HepG2 (cell line): ENCODE measurements around the gene RALB. TPM values are rescaled to one million over a fixed set of nuclear protein-coding genes. Genes with fewer than 3 reads are reported as not detected.
A peak's percentile ranks its signal among the peaks of the same experiment; 100 is the strongest.

ENCODE experiments used
- ATAC-seq: fragments of 200-7000 bp; cut with Tn5 transposase; 3 replicates; pipeline ENCODE4 v1.9.1; 2020; ENCODE audit warnings: mild to moderate bottlenecking, moderate library complexity
- BruUV-seq: library from RNA; stranded (reverse); fragments of 400-500 nt; replicated peaks from 2 replicates; lab custom pipeline; 2021; lab: Mats Ljungman, UMichigan
- CTCF ChIA-PET: fragments of 300-600 bp; formaldehyde crosslinking; extraction: SDS; loops from one replicate; lab custom pipeline; 2021; ENCODE audit warnings: low total read pairs, inconsistent platforms, low intra/inter-chr PET ratio; lab: Yijun Ruan, JAX
- POLR2A ChIA-PET: fragments of 350-600 bp; sonication (Branson Sonifier 250); formaldehyde crosslinking; loops from one replicate; lab custom pipeline; 2020; ENCODE audit warnings: antibody characterized with exemption, inconsistent platforms; lab: Yijun Ruan, JAX
- DNase-seq: peaks from one replicate; pipeline ENCODE4 v3.0.0-alpha.2; 2015; ENCODE audit warnings: low spot score
- FAIRE-seq: peaks from 3 replicates; lab custom pipeline; 2011; peaks lifted over from hg19 to GRCh38; lab: Jason Lieb, UNC
- H2AFZ ChIP-seq: one replicate; pipeline ENCODE4 v1.6.1; 2011; ENCODE audit warnings: low read length, inconsistent platforms
- H3K27ac ChIP-seq: fragments of 300-600 bp; 3 replicates; pipeline ENCODE4 v1.8.0; 2011; ENCODE audit warnings: mixed run types, mild to moderate bottlenecking, mixed read lengths, low read length, inconsistent platforms; ENCODE audit not compliant: insufficient read depth; ENCODE audit errors: extremely low read length
- H3K27me3 ChIP-seq, 2 experiments: fragments of 200-600 bp in 1 of 2; 2 replicates in 1 of 2; 3 replicates in 1 of 2; pipeline versions ENCODE4 v1.6.0 to v1.8.0; 2011; ENCODE audit warnings: low read length in 2 of 2, mild to moderate bottlenecking in 2 of 2, moderate library complexity in 2 of 2, inconsistent platforms in 1 of 2; ENCODE audit not compliant: insufficient read depth in 2 of 2, control insufficient read depth in 1 of 2
- H3K36me3 ChIP-seq, 2 experiments: fragments of 200-600 bp in 1 of 2; replicated peaks in 1 of 2; 2 replicates in 1 of 2; 3 replicates in 1 of 2; pipeline versions ENCODE4 v1.5.1 to v1.8.0; 2011; ENCODE audit warnings: low read length in 2 of 2, inconsistent platforms in 1 of 2; ENCODE audit not compliant: insufficient read depth in 2 of 2, control insufficient read depth in 1 of 2
- H3K4me1 ChIP-seq: 2 replicates; pipeline ENCODE4 v1.5.1; 2012; ENCODE audit warnings: low read length, inconsistent platforms; ENCODE audit not compliant: insufficient read depth
- H3K4me2 ChIP-seq: 2 replicates; pipeline ENCODE4 v1.6.0; 2011; ENCODE audit warnings: low read depth, low read length, inconsistent platforms
- H3K4me3 ChIP-seq, 3 experiments: fragments of 200-600 bp in 1 of 3; sonication (generic), shearing (Covaris generic) in 1 of 3; replicated peaks in 1 of 3; 2 replicates each; pipeline ENCODE4 v1.5.1; 2011 to 2016; ENCODE audit warnings: low read length in 3 of 3, inconsistent platforms in 2 of 3, low read depth in 2 of 3, mild to moderate bottlenecking in 2 of 3, control low read depth in 1 of 3, mixed read lengths in 1 of 3; ENCODE audit not compliant: insufficient read depth in 1 of 3
- H3K79me2 ChIP-seq: one replicate; pipeline ENCODE4 v1.6.1; 2011; ENCODE audit warnings: low read length, inconsistent platforms; ENCODE audit not compliant: insufficient read depth
- H3K9ac ChIP-seq: 2 replicates; pipeline ENCODE4 v1.6.0; 2011; ENCODE audit warnings: mild to moderate bottlenecking, low read depth, low read length, inconsistent platforms; ENCODE audit not compliant: insufficient read depth
- H3K9me3 ChIP-seq: 2 replicates; pipeline ENCODE4 v1.5.1; 2012; ENCODE audit warnings: mild to moderate bottlenecking, low read length
- H4K20me1 ChIP-seq: 2 replicates; pipeline ENCODE4 v1.6.0; 2011; ENCODE audit warnings: inconsistent platforms, mild to moderate bottlenecking, low read length, moderate library complexity; ENCODE audit not compliant: insufficient read depth
- ATF7 ChIP-seq, 2 experiments: fragments of 450-650 bp in 1 of 2; sonication (generic) in 1 of 2; formaldehyde crosslinking in 1 of 2; IDR thresholded peaks; 2 replicates each; pipeline versions ENCODE4 v1.4.0 to v1.6.1; 2016 to 2020; ENCODE audit warnings: antibody characterized with exemption in 1 of 2, mild to moderate bottlenecking in 1 of 2, missing genetic modification reagents in 1 of 2
- ATM ChIP-seq: fragments of 450-650 bp; IDR thresholded peaks from 2 replicates; pipeline ENCODE4 v1.7.1; 2017; ENCODE audit warnings: mild to moderate bottlenecking, borderline replicate concordance
- FOXK2 ChIP-seq: fragments of 450-650 bp; IDR thresholded peaks from 2 replicates; pipeline ENCODE4 v1.6.1; 2016
- GZF1 ChIP-seq: sonication (generic); formaldehyde crosslinking; IDR thresholded peaks from 2 replicates; pipeline ENCODE4 v1.5.1; 2020; ENCODE audit warnings: mild to moderate bottlenecking, missing genetic modification reagents
- NFE2L2 ChIP-seq: fragments of 150-350 bp; IDR thresholded peaks from 2 replicates; pipeline ENCODE4 v1.6.1; 2014; ENCODE audit warnings: low read length
- PHB2 ChIP-seq: fragments of 450-650 bp; IDR thresholded peaks from 2 replicates; pipeline ENCODE4 v1.6.1; 2018; ENCODE audit not compliant: partially characterized antibody
- TCF12 ChIP-seq, 2 experiments: fragments of 450-650 bp in 1 of 2; sonication (generic) in 1 of 2; formaldehyde crosslinking in 1 of 2; IDR thresholded peaks; 2 replicates each; pipeline versions ENCODE4 v1.6.1 to v1.8.0; 2017 to 2022; ENCODE audit warnings: antibody characterized with exemption in 1 of 2, mild to moderate bottlenecking in 1 of 2, missing genetic modification reagents in 1 of 2, moderate library complexity in 1 of 2
- ZKSCAN1 ChIP-seq: fragments of 150-350 bp; IDR thresholded peaks from 2 replicates; pipeline ENCODE4 v1.6.1; 2014; ENCODE audit warnings: low read length
- ZNF24 ChIP-seq: fragments of 450-650 bp; IDR thresholded peaks from 2 replicates; pipeline ENCODE4 v1.6.1; 2017; ENCODE audit warnings: antibody characterized with exemption, mild to moderate bottlenecking
- ZNF563 ChIP-seq: sonication (generic); formaldehyde crosslinking; IDR thresholded peaks from 2 replicates; pipeline ENCODE4 v1.8.0; 2022; ENCODE audit warnings: mild to moderate bottlenecking, moderate library complexity, missing genetic modification reagents
- ZNF569 ChIP-seq: sonication (generic); formaldehyde crosslinking; IDR thresholded peaks from 2 replicates; pipeline ENCODE4 v1.5.0; 2020; ENCODE audit warnings: mild to moderate bottlenecking, missing genetic modification reagents, moderate library complexity, borderline replicate concordance
- ZNF616 ChIP-seq: sonication (generic); formaldehyde crosslinking; IDR thresholded peaks from 2 replicates; pipeline ENCODE4 v1.5.0; 2020; ENCODE audit warnings: low read depth, mild to moderate bottlenecking, missing genetic modification reagents
- ZNF672 ChIP-seq: sonication (generic); formaldehyde crosslinking; IDR thresholded peaks from 2 replicates; pipeline ENCODE4 v1.8.1; 2022; ENCODE audit warnings: missing genetic modification reagents
- WGBS: methylation state at CpG from one replicate; pipeline ENCODE4 v1.1.6; 2017; ENCODE audit warnings: low lambda C conversion rate; 5-methylcytosine and 5-hydroxymethylcytosine counted together
- in situ Hi-C: cut with HindIII; loops from 2 replicates; pipeline ENCODE4 v1.10.0; 2017; ENCODE audit warnings: low pct_unique_long_range_greater_than_20kb; ENCODE audit not compliant: extremely low pct_ligation_motif_present
- intact Hi-C: fragments of 100-400 bp; cut with micrococcal nuclease; formaldehyde crosslinking; loops from one replicate; pipeline ENCODE4 v1.10.0; 2022; ENCODE audit not compliant: unreplicated experiment
- polyA plus RNA-seq, 8 experiments: library from polyadenylated mRNA; depleted of rRNA in 3 of 8; stranded (reverse) in 7 of 8; unstranded in 1 of 8; fragments of >200 nt; fragmentation: Illumina TruSeq in 4 of 8; extraction: Trizol in 4 of 8; gene quantifications; 2 replicates each; pipeline versions ENCODE4 v1.2.1 to v1.2.3, GENCODE V29; 2011 to 2016; ENCODE audit warnings: low read depth in 4 of 8, missing spikeins in 1 of 8, mixed read lengths in 1 of 8; ENCODE audit not compliant: insufficient read depth in 1 of 8
- total RNA-seq, 5 experiments: library from RNA; depleted of rRNA; stranded (reverse); fragments of >200 nt; fragmentation: Illumina TruSeq; extraction: Trizol; gene quantifications; 2 replicates each; pipeline ENCODE4 v1.2.3, GENCODE V29; 2016; ENCODE audit warnings: low read depth in 1 of 5
- TF ChIP-seq, protein P1 (sequence below): sonication (generic); formaldehyde crosslinking; IDR thresholded peaks from 2 replicates; pipeline ENCODE4 v1.4.0; 2020; ENCODE audit warnings: missing genetic modification reagents
- TF ChIP-seq, protein P2 (sequence below): IDR thresholded peaks from 2 replicates; pipeline ENCODE4 v1.6.1; 2016
- TF ChIP-seq, protein P3 (sequence below): sonication (generic); formaldehyde crosslinking; IDR thresholded peaks from 2 replicates; pipeline ENCODE4 v1.4.0; 2020; ENCODE audit warnings: mild to moderate bottlenecking, missing genetic modification reagents
- TF ChIP-seq, protein P4 (sequence below): sonication (generic); formaldehyde crosslinking; conservative IDR thresholded peaks from 2 replicates; pipeline ENCODE4 v1.8.0; 2022; ENCODE audit warnings: low read depth, missing genetic modification reagents
- TF ChIP-seq, protein P5 (sequence below): sonication (generic); formaldehyde crosslinking; IDR thresholded peaks from 2 replicates; pipeline ENCODE4 v1.4.0; 2020; ENCODE audit warnings: missing genetic modification reagents, borderline replicate concordance

The RALB gene
- total and polyA plus RNA-seq, 2 of the 13 experiments (the other 11 are each of a cell fraction or from before 2014, with no cell fraction given), result 37.8 to 43.2 TPM

DNA sequence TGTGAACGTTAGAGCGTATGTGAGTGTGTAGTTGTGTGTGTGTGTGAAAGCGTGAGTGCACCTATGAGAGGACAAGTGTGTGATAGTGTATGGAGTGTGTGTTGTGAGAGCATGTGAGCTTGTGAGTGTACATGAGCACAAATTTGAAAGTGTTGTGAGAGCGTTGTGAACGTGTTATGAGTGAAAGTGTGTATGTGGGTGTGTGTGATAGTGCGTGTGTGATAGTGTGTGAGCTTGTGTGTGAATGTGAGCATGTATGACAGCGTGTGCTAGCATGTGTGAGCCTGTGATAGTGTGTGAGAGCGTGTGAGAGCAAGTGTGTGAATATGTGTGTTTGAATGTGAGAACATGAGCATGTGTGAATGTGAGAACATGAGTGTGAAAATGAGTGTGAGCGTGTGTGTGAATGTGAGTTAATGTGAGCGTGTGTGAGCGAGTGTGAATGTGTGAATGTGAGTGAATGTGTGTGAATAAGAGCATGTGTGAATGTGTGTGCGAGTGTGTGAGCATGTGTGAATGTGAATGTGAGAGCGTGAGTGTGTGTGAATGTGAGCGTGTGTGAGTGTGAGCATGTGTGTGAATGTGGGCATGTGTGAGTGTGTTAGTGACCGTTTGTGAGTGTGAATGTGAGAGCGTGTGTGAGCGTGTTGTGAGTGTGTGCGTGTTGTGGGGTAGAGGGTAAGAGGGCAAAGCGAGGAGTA, 25.0 kb downstream of the RALB start:
- in situ Hi-C loops, result no loop called here
- Histone ChIP-seq H3K9me3 (peaks cover 10% of the 10 kb centered on the region), H4K20me1 (no peaks in the 10 kb centered on the region), H3K27ac (no peak overlapping the region), H3K4me1 (peaks cover 38% of the 10 kb centered on the region), H3K27me3 (no peaks in the 10 kb centered on the region), H3K79me2 (peaks cover 23% of the 10 kb centered on the region), H3K9ac (no peak overlapping the region), H3K4me3 (no peak overlapping the region), H3K4me2 (no peak overlapping the region), H3K36me3 (peaks cover 8 to 13% of the 10 kb centered on the region in 2 experiments; a peak in 4 of 5 replicates), H2AFZ (no peak overlapping the region)
- intact Hi-C loops, result no loop called here
- DNase-seq, result no peak
- peak; percentile 28 for FAIRE-seq
- no peak for ATAC-seq
- no TSS peak for BruUV-seq
- ChIA-PET CTCF (no interaction called here), POLR2A (no interaction called here)
- 91% methylated on average over 19 of the region's 19 CpGs for WGBS
- TF ChIP-seq FOXK2 (peak; percentile 4; the same call in 1 of the 2 replicates), ZNF672 (CRISPR knock-in tag) (0 out of 2 replicates have a peak, but pooled peaks have one; percentile 34), ZNF24 (no peak), ZKSCAN1 (no peak), GZF1 (no peak), NFE2L2 (no peak), ATM (no peak), ATF7 (IDR thresholded peaks at IDR 0.05) (peak; percentile 5; the same call in 1 of the 2 replicates), ATF7 (CRISPR knock-in tag; IDR thresholded peaks at IDR 0.05) (no peak), ZNF616 (CRISPR knock-in tag) (no peak), ZNF569 (no peak), PHB2 (peak; percentile 11), ZNF563 (CRISPR knock-in tag) (no peak), TCF12 (IDR thresholded peaks at IDR 0.05) (no peak), TCF12 (CRISPR knock-in tag; IDR thresholded peaks at IDR 0.05) (no peak)
- TF ChIP-seq, protein P1, sequence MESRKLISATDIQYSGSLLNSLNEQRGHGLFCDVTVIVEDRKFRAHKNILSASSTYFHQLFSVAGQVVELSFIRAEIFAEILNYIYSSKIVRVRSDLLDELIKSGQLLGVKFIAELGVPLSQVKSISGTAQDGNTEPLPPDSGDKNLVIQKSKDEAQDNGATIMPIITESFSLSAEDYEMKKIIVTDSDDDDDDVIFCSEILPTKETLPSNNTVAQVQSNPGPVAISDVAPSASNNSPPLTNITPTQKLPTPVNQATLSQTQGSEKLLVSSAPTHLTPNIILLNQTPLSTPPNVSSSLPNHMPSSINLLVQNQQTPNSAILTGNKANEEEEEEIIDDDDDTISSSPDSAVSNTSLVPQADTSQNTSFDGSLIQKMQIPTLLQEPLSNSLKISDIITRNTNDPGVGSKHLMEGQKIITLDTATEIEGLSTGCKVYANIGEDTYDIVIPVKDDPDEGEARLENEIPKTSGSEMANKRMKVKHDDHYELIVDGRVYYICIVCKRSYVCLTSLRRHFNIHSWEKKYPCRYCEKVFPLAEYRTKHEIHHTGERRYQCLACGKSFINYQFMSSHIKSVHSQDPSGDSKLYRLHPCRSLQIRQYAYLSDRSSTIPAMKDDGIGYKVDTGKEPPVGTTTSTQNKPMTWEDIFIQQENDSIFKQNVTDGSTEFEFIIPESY, result no peak
- TF ChIP-seq, protein P2, sequence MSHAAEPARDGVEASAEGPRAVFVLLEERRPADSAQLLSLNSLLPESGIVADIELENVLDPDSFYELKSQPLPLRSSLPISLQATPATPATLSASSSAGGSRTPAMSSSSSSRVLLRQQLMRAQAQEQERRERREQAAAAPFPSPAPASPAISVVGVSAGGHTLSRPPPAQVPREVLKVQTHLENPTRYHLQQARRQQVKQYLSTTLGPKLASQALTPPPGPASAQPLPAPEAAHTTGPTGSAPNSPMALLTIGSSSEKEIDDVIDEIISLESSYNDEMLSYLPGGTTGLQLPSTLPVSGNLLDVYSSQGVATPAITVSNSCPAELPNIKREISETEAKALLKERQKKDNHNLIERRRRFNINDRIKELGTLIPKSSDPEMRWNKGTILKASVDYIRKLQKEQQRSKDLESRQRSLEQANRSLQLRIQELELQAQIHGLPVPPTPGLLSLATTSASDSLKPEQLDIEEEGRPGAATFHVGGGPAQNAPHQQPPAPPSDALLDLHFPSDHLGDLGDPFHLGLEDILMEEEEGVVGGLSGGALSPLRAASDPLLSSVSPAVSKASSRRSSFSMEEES (CRISPR knock-in tag), result no peak
- TF ChIP-seq, protein P3, sequence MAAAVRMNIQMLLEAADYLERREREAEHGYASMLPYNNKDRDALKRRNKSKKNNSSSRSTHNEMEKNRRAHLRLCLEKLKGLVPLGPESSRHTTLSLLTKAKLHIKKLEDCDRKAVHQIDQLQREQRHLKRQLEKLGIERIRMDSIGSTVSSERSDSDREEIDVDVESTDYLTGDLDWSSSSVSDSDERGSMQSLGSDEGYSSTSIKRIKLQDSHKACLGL (CRISPR knock-in tag), result no peak
- TF ChIP-seq, protein P4, sequence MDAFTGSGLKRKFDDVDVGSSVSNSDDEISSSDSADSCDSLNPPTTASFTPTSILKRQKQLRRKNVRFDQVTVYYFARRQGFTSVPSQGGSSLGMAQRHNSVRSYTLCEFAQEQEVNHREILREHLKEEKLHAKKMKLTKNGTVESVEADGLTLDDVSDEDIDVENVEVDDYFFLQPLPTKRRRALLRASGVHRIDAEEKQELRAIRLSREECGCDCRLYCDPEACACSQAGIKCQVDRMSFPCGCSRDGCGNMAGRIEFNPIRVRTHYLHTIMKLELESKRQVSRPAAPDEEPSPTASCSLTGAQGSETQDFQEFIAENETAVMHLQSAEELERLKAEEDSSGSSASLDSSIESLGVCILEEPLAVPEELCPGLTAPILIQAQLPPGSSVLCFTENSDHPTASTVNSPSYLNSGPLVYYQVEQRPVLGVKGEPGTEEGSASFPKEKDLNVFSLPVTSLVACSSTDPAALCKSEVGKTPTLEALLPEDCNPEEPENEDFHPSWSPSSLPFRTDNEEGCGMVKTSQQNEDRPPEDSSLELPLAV, result no peak
- TF ChIP-seq, protein P5, sequence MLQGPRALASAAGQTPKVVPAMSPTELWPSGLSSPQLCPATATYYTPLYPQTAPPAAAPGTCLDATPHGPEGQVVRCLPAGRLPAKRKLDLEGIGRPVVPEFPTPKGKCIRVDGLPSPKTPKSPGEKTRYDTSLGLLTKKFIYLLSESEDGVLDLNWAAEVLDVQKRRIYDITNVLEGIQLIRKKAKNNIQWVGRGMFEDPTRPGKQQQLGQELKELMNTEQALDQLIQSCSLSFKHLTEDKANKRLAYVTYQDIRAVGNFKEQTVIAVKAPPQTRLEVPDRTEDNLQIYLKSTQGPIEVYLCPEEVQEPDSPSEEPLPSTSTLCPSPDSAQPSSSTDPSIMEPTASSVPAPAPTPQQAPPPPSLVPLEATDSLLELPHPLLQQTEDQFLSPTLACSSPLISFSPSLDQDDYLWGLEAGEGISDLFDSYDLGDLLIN (CRISPR knock-in tag), result no peak
